Brain microvascular endothelial cell (primary cell): ENCODE measurements around the gene RFXANK.
A peak's percentile ranks its signal among the peaks of the same experiment; 100 is the strongest.

ENCODE experiments used
- DNase-seq: peaks from one replicate; pipeline ENCODE4 v3.0.0-alpha.2; 2020
- H3K27ac ChIP-seq: fragments of 250-450 bp; sonication (Bioruptor Pico); 2 replicates; pipeline ENCODE4 v1.5.1; 2020; ENCODE audit warnings: mild to moderate bottlenecking, moderate library complexity
- H3K27me3 ChIP-seq: fragments of 250-450 bp; sonication (Bioruptor Pico); replicated peaks from 2 replicates; pipeline ENCODE4 v1.5.1; 2020; ENCODE audit warnings: mild to moderate bottlenecking
- H3K36me3 ChIP-seq: fragments of 250-450 bp; sonication (Bioruptor Pico); replicated peaks from 2 replicates; pipeline ENCODE4 v1.5.1; 2020; ENCODE audit warnings: mild to moderate bottlenecking
- H3K4me3 ChIP-seq: 2 replicates; pipeline ENCODE4 v1.5.1; 2011; ENCODE audit warnings: low read depth, mild to moderate bottlenecking, control low read depth, low read length, moderate library complexity
- in situ Hi-C: cut with HindIII; loops from 2 replicates; pipeline ENCODE4 v1.10.0; 2017; ENCODE audit warnings: low sequenced_read_pairs, low pct_ligation_motif_present
- TF ChIP-seq, protein P1 (sequence below): IDR thresholded peaks from 2 replicates; pipeline ENCODE4 v1.5.1; 2011; ENCODE audit warnings: low read depth, mild to moderate bottlenecking, moderate library complexity, low read length, control low read depth, inconsistent platforms; ENCODE audit errors: missing control alignments

The RFXANK gene

DNA sequence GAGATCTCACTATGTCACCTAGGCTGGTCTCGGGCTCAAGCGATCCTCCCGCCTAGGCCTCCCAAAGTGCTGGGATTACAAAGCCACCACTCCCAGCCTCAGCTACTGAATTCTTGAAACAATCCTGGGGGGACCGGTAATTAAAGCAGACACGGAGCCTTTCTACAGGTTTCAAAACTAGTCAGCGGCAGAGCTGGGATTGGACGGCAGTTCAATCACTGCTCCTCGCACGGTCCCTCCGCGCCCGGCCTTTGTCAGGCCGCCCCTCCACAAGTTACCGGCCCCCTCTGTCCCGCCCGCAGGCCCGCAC is 335 bp upstream of the RFXANK start:
- Histone ChIP-seq H3K27ac (peak overlapping the region; percentile 92), H3K36me3 (peaks cover 7% of the 10 kb centered on the region), H3K27me3 (no peaks in the 10 kb centered on the region), H3K4me3 (peak overlapping the region; percentile 98)
- DNase-seq: no peak
- TF ChIP-seq, protein P1, sequence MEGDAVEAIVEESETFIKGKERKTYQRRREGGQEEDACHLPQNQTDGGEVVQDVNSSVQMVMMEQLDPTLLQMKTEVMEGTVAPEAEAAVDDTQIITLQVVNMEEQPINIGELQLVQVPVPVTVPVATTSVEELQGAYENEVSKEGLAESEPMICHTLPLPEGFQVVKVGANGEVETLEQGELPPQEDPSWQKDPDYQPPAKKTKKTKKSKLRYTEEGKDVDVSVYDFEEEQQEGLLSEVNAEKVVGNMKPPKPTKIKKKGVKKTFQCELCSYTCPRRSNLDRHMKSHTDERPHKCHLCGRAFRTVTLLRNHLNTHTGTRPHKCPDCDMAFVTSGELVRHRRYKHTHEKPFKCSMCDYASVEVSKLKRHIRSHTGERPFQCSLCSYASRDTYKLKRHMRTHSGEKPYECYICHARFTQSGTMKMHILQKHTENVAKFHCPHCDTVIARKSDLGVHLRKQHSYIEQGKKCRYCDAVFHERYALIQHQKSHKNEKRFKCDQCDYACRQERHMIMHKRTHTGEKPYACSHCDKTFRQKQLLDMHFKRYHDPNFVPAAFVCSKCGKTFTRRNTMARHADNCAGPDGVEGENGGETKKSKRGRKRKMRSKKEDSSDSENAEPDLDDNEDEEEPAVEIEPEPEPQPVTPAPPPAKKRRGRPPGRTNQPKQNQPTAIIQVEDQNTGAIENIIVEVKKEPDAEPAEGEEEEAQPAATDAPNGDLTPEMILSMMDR: no peak
- in situ Hi-C loops: no loop called here

- peak overlapping the region; percentile 72 for H3K4me3 ChIP-seq
- no peaks in the 10 kb centered on the region for H3K27me3 ChIP-seq
- in situ Hi-C loops: no loop called here
- no peak for DNase-seq
- peaks cover 13% of the 10 kb centered on the region for H3K36me3 ChIP-seq
- TF ChIP-seq, protein P1: no peak
- peak overlapping the region; percentile 82 for H3K27ac ChIP-seq
These were observed 909 bp downstream of the RFXANK start for GRCh38 chr19:19192910-19193423.

- in situ Hi-C loops: no loop called here
- Histone ChIP-seq H3K4me3 (peak overlapping the region; percentile 72), H3K27ac (peak overlapping the region; percentile 64), H3K36me3 (peaks cover 22% of the 10 kb centered on the region), H3K27me3 (no peaks in the 10 kb centered on the region)
- DNase-seq: no peak
- TF ChIP-seq, protein P1: no peak
These were observed 1.9 kb downstream of the RFXANK start for GRCh38 chr19:19193926-19194325.

DNA sequence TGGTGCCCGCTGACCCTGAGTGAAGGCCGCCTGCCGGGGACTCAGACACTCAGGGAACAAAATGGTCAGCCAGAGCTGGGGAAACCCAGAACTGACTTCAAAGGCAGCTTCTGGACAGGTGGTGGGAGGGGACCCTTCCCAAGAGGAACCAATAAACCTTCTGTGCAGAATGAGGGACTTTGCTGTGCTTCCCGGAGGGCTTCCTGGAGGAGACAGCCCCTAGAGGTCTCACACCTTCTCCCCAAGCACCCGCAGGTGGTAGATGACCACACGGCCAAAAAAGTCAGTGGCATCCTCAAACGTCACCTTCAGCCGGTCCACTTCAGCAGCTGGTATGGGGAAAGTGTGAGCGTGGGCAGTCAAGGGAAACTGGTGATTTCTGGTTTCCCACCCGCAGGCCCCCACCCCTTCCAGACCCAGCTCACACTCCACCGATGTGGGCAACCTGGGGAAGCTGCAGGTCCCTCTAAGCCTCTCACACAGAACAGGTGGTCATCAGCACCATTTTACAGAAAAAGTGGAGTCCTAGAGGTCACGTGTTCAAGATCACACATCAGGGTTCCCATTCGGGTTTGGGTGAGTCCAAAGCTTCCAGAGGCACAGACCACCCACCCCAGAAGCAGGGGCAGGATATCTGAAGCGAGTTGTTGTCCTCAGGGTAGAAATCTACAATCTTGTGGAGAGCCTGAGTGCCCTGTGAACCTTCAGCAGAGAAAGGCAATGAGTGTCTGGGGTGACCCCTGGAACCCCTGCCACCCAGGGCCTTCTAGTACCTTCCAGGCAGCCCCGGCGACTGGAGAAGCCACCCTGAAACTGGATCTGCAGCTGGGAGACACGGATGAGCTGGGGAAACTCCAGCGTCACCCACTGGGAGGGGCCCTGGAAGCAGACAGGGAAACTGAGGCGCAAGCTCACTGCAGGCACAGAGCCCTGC is 9.9 kb downstream of the RFXANK start:
- peak overlapping the region; percentile 64 for H3K4me3 ChIP-seq
- H3K27me3 ChIP-seq: peaks cover 4% of the 10 kb centered on the region
- no peak for DNase-seq
- TF ChIP-seq, protein P1: no peak
- H3K27ac ChIP-seq: no peak overlapping the region
- H3K36me3 ChIP-seq: peaks cover 28% of the 10 kb centered on the region
- in situ Hi-C loops: no loop called here

- Histone ChIP-seq H3K4me3 (peak overlapping the region; percentile 64), H3K27ac (no peak overlapping the region), H3K36me3 (peaks cover 21% of the 10 kb centered on the region), H3K27me3 (peaks cover 4% of the 10 kb centered on the region)
- in situ Hi-C loops: no loop called here
- no peak for DNase-seq
- TF ChIP-seq, protein P1: no peak
These were observed 10.6 kb downstream of the RFXANK start for GRCh38 chr19:19202707-19203011.
